ENCODE data around the gene HSD17B13.

GRCh38 chr4:87365348-87365747, 42.7 kb upstream of the HSD17B13 start:
- no peak for TF ChIP-seq POLR2A (IDR thresholded peaks at IDR 0.05; ENCODE audit: low read depth, low read length)
- TF ChIP-seq, protein P1, sequence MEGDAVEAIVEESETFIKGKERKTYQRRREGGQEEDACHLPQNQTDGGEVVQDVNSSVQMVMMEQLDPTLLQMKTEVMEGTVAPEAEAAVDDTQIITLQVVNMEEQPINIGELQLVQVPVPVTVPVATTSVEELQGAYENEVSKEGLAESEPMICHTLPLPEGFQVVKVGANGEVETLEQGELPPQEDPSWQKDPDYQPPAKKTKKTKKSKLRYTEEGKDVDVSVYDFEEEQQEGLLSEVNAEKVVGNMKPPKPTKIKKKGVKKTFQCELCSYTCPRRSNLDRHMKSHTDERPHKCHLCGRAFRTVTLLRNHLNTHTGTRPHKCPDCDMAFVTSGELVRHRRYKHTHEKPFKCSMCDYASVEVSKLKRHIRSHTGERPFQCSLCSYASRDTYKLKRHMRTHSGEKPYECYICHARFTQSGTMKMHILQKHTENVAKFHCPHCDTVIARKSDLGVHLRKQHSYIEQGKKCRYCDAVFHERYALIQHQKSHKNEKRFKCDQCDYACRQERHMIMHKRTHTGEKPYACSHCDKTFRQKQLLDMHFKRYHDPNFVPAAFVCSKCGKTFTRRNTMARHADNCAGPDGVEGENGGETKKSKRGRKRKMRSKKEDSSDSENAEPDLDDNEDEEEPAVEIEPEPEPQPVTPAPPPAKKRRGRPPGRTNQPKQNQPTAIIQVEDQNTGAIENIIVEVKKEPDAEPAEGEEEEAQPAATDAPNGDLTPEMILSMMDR (conservative IDR thresholded peaks at IDR 0.05; ENCODE audit: low read depth, low read length), result no peak
- TF ChIP-seq, protein P2, sequence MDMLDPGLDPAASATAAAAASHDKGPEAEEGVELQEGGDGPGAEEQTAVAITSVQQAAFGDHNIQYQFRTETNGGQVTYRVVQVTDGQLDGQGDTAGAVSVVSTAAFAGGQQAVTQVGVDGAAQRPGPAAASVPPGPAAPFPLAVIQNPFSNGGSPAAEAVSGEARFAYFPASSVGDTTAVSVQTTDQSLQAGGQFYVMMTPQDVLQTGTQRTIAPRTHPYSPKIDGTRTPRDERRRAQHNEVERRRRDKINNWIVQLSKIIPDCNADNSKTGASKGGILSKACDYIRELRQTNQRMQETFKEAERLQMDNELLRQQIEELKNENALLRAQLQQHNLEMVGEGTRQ (IDR thresholded peaks at IDR 0.05; ENCODE audit: low read depth, low read length), result no peak
- no peak for TF ChIP-seq CHD1 (IDR thresholded peaks at IDR 0.05; ENCODE audit: low read depth, low read length)
- no peak for TF ChIP-seq BHLHE40 (IDR thresholded peaks at IDR 0.05; ENCODE audit: low read depth, low read length)
- no peak for TF ChIP-seq CEBPB (IDR thresholded peaks at IDR 0.05; ENCODE audit: low read depth, low read length)
- no peak for TF ChIP-seq RAD21 (IDR thresholded peaks at IDR 0.05; ENCODE audit: low read length)
- no peak for TF ChIP-seq SMC3 (IDR thresholded peaks at IDR 0.05; ENCODE audit: low read depth, low read length)
- TF ChIP-seq RCOR1 (IDR thresholded peaks at IDR 0.05; ENCODE audit: insufficient replicate concordance, low read length), result no peak
- no peak for TF ChIP-seq RFX5 (IDR thresholded peaks at IDR 0.05; ENCODE audit: low read depth, low read length)
- no peak for TF ChIP-seq FOS (IDR thresholded peaks at IDR 0.05; ENCODE audit: low read depth, low read length)
- no peak for TF ChIP-seq MXI1 (IDR thresholded peaks at IDR 0.05; ENCODE audit: borderline replicate concordance, low read depth, low read length)

Data from IMR-90 (cell line).